Tongue (tissue), 2 donors: Measurements from ENCODE around the gene PARP9. TPM values are rescaled to one million over a fixed set of nuclear protein-coding genes. Genes with fewer than 3 reads are reported as not detected.
A peak's percentile ranks its signal among the peaks of the same experiment; 100 is the strongest.
"Not testable (repeated sequence)": the region's sequence is repeated elsewhere in the genome, so short reads cannot be mapped to it uniquely, and the experiment has no call there.

Source experiments
- DNase-seq: peaks from one replicate; pipeline ENCODE4 v3.0.0-alpha.2; 2015
- total RNA-seq: library from RNA; depleted of rRNA; stranded (reverse); fragments of >200 nt; gene quantifications from one replicate; pipeline ENCODE4 v1.2.3, GENCODE V29; 2014

PARP9 gene
- total RNA-seq, 1 donor from 2014 or later = 20.4 TPM

DNA sequence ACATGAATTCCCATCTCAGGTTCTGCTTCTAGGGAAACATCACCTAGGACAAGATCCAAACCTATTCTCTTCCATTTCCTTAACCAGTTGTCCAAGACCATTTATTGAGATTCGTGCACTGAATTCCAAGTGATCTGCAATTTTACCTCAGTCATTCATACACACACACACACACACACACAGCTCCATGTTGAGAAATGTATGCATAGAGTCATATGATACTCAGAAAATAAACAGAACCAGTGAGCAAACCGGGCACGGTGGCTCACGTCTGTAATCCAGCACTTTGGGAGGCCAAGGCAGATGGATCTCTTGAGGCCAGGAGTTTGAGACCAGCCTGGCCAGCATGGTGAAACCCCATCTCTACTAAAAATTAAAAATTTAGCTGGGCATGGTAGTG, 43.2 kb downstream of the PARP9 start:
- DNase-seq = no peak

- DNase-seq = no peak
Measured at GRCh38 chr3:122519693-122520092, 44.4 kb downstream of the PARP9 start.

DNA sequence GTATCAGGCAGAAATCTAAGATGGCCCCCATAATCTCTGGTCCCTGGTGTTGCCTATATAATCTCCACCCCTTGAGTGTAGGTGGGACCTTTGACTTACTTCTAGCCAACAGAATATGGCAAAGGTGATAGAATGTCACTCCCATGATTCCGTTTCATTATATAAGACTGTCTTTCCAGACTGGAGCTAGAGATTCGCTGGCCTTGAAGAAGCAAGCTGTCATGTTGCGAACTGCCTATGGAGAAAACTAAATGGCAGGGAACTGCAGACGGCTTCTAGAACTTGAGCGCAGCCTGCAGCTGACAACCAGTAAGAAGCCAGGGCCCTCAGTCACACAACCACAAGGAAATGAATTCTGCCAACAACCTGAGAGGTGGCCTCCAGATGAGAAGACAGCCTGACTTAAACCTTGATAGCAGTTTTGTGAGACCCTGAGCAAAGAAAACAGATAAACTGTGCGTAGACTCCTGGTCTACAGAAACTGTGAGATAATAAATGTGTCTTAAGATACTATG, 47.2 kb downstream of the PARP9 start:
- DNase-seq = no peak

- no peak for DNase-seq
Measured at GRCh38 chr3:122515870-122516269, 48.2 kb downstream of the PARP9 start.

- DNase-seq = no peak
Measured at GRCh38 chr3:122515020-122515468, 49.1 kb downstream of the PARP9 start.

DNA sequence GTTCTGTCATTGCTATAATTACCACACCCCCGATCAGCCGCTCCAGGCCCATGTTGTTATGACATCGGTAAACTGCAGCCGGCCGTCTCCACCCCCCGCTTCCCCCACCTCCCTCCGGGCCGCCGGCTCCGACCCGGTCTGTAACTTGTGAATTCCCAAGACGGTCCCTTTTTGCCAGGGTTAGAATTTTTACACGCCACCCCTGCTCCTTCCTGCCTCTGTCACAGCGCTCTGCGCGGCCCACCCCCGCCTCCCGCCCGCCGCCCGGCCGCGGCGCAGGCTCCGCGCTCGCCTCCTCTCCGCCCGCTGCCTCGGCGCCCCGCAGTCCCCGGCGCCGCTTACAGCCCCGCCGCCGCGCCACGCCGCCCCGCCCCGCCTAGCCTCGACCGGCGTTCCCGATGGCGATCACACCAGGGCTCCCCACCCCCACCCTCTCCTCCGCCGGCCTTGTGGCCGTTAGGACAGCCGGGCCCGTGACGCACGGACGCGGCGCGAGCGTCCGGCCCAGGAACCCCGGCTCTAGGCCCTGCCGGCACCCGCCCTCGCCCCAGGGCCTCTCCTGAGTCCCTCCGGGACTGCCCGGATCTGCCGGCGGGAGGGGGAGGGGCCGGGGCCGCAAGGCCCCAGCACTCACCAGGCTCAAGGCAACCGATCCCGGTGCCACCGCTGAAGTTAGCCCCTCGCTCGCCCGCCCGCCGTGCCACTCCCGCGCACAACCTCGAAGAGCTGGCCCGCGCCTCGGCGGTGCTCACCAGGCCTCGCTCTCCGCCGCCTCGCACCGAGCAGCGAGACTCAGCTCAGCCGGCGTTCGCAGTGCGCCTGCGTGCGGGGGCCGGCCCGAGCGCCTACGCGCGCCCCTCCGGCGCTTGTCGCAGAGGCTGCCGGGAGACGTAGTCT, 49.7 kb downstream of the PARP9 start, which contains the start of gene KPNA1:
Gene KPNA1, minus strand, starts transcription at position 817 of the 897 bp plus-strand sequence. CDS start 18,374 bp downstream, outside the sequence.
- peak; percentile 96 for DNase-seq

- DNase-seq = peak; percentile 7
Measured at GRCh38 chr3:122513386-122514122, 50.5 kb downstream of the PARP9 start.

GRCh38 chr3:122512284-122512683, 51.8 kb downstream of the PARP9 start:
- no peak for DNase-seq

DNA sequence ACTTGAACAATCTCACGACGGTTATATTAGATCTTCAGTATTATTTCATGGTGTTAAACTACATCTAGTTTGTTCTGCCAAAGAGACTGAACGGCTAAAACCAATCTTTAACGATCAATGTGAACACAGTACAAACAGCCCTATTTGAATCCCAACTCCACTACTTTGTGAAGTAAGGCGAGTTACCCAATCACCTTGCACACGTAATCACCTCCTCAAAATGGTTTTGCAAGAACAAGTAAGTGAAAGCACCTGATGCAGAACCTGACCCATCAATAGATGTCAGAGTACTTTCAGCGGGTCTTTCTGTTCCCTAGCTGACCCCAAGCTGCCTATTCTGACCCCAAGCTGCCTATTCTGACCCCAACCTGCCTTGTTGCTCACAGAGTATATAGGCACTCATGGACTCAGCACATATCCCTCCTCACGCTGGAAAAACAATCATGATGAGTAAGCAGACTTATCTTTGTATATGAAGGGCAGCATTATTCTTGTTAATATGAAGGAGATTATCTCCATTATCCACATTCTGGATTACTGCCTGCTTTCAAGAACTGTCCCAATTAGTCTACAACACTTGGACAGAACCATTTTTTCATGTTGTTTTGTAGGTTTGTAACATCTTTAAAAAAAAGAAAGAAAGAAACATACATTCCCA, 53.1 kb downstream of the PARP9 start:
- DNase-seq = no peak

DNA sequence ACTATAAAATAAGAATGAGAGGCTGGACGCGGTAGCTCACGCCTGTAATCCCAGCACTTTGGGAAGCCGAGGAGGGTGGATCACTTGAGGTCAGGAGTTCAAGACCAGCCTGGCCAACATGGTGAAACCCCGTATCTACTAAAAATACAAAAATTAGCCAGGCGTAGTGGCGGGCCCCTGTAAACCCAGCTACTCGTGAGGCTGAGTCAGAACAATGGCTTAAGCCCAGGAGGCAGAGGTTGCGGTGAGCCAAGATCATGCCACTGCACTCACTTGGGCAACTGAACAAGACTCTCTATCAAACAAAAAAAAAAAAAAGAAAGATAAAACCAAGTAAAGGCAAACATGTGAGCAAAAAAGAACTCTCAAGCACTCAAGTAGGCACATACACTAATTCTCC, 55.2 kb downstream of the PARP9 start:
- not testable (repeated sequence) for DNase-seq

- no peak for DNase-seq
Measured at GRCh38 chr3:122508135-122508914, 55.8 kb downstream of the PARP9 start.

GRCh38 chr3:122506450-122506849, 57.6 kb downstream of the PARP9 start:
- DNase-seq = no peak

- DNase-seq = no peak
Measured at GRCh38 chr3:122505676-122506075, 58.4 kb downstream of the PARP9 start.

DNA sequence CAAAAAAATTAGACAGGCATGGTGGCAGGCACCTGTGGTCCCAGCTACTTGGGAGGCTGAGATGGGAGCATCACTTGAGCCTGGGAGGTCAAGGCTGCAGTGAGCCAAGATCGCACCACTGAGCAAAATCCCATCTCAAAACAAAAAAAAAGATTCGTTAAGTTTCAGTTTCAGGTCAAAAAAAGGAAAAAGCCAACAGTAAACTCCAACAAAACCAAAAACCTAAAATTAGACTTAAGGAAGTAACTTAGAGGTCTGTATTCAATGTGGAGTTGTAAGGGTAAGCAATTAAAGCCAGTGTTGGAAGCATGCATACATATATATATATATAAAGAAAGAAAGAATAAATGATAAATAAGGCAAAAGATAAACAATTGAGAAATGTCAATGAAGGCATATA, 61.2 kb downstream of the PARP9 start:
- DNase-seq = no peak

DNA sequence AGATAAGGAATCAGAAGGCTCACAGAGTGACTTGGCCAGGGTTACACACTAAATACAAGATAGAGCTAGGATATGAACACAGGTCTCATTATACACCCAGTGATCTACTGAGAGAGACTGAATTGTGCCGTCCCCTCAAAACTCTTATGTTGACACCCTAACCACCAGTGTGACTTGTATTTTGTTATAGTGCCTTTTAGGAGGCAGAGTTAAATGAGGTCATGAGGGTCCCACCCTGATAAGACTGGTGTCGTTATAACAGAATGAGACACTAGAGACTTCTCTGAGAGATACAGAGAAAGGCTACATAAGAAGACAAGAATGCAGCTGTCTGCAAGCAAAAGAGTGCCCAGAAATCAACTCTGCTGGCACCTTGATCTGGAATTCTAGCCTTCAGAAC, 62.0 kb downstream of the PARP9 start:
- DNase-seq = no peak

DNA sequence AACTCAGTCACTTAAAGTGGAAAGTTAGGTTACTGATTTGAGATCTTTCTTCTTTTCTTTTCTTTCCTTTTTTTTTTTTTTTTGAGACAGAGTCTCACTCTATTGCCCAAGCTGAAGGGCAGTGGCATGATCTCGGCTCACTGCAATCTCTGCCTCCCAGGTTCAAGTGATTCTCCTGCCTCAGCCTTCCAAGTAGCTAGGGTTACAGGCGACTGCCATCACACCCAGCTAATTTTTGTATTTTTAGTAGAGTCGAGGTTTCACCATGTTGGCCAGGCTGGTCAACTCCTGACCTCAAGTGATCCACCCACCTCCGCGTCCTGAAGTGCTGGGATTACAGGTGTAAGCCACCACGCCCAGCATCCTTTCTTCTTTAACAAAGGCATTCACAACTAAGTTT, 63.1 kb downstream of the PARP9 start:
- not testable (repeated sequence) for DNase-seq

- DNase-seq = no peak
Measured at GRCh38 chr3:122498152-122498551, 65.9 kb downstream of the PARP9 start.

- DNase-seq = no peak
Measured at GRCh38 chr3:122497425-122497824, 66.7 kb downstream of the PARP9 start.

- no peak for DNase-seq
Measured at GRCh38 chr3:122496508-122496907, 67.6 kb downstream of the PARP9 start.

DNA sequence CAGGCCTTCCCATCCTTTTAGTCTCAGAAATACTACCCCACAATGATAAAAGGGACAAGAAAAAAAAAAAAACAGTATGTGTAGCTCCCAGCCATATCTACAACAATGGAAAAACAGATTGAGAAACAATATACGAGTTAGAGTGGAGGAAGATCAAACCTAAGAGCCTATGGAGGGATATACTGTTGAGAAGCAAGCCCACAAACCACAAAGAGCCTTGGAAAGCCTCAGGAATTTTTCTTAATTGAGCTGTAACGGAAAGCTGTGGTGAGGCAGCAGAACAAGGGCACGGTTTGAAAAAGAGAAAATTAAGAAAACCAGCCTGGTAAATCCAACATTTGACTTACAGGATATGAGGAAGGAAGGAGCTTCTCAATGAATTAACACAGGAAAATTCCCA, 70.8 kb downstream of the PARP9 start:
- no peak for DNase-seq

DNA sequence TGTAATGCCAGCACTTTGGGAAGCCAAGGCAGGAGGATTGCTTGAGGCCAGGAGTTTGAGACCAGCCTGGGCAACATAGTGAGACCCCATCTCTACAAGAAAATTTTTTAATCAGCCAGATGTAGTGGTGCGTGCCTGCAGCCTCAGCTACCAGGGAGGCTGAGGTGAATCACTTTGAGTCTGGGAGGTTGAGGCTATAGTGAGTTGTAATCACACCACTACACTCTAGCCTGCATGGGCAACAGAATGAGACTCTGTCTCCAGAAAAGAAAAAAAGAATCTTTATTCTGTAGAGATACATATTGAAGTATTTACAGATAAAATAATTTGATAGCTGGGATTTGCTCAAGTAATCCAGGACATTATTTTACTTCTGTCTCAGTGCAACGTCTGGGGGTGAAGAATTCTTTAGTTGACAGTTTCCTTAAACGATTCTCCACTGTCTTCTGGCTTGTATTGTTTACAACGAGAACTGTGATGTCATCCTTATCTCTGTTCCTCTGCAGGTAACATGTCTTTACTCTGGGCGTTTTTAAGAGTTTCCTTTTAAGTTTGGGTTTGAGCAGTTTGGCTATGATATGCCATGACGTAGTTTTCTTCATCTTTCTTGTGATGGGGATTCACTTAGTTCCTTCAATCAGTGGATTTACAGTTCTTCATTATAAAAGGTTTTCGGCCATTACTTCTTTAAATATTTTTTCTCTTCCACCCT, 75.7 kb downstream of the PARP9 start:
- no peak for DNase-seq
